H9 (cell line): ENCODE data around the gene ZBTB44. TPM values are rescaled to one million over a fixed set of nuclear protein-coding genes. Genes with fewer than 3 reads are reported as not detected.

Experiments
- DNase-seq: peaks from one replicate; pipeline ENCODE4 v3.0.0-alpha.2; 2017
- H2AFZ ChIP-seq: one replicate; pipeline ENCODE4 v1.6.1; 2013; ENCODE audit warnings: mild to moderate bottlenecking, low read length, control low read depth, moderate library complexity
- H2AK5ac ChIP-seq: 2 replicates; pipeline ENCODE4 v1.6.1; 2013; ENCODE audit warnings: low read length, control low read depth, mixed read lengths; ENCODE audit not compliant: insufficient read length
- H2BK120ac ChIP-seq: one replicate; pipeline ENCODE4 v1.6.1; 2013; ENCODE audit warnings: low read depth, mild to moderate bottlenecking, low read length, control low read depth, inconsistent platforms; ENCODE audit not compliant: poor library complexity, severe bottlenecking
- H2BK12ac ChIP-seq: 2 replicates; pipeline ENCODE4 v1.6.1; 2013; ENCODE audit warnings: low read length, control low read depth, mixed read lengths, low read depth; ENCODE audit not compliant: insufficient read length
- H2BK15ac ChIP-seq: 2 replicates; pipeline ENCODE4 v1.6.1; 2013; ENCODE audit warnings: low read depth, low read length, control low read depth
- H2BK20ac ChIP-seq: one replicate; pipeline ENCODE4 v1.6.1; 2013; ENCODE audit warnings: low read depth, mild to moderate bottlenecking, low read length, control low read depth, inconsistent platforms; ENCODE audit not compliant: poor library complexity, severe bottlenecking
- H2BK5ac ChIP-seq: 2 replicates; pipeline ENCODE4 v1.6.1; 2013; ENCODE audit warnings: low read length, control low read depth, mixed read lengths; ENCODE audit not compliant: insufficient read length
- H3K14ac ChIP-seq: 2 replicates; pipeline ENCODE4 v1.6.1; 2013; ENCODE audit warnings: low read length, control low read depth; ENCODE audit not compliant: insufficient read depth
- H3K18ac ChIP-seq: 2 replicates; pipeline ENCODE4 v1.6.1; 2013; ENCODE audit warnings: low read depth, mild to moderate bottlenecking, mixed read lengths, low read length, control low read depth; ENCODE audit not compliant: insufficient read length
- H3K23ac ChIP-seq: 2 replicates; pipeline ENCODE4 v1.6.1; 2013; ENCODE audit warnings: low read length, control low read depth, mixed read lengths, low read depth; ENCODE audit not compliant: insufficient read length
- H3K23me2 ChIP-seq: 2 replicates; pipeline ENCODE4 v1.6.1; 2013; ENCODE audit warnings: low read depth, mild to moderate bottlenecking, mixed read lengths, low read length, control low read depth; ENCODE audit not compliant: insufficient read length, poor library complexity, severe bottlenecking
- H3K27ac ChIP-seq: 2 replicates; pipeline ENCODE4 v1.5.1; 2013; ENCODE audit warnings: low read length, control low read depth, mixed read lengths, low read depth; ENCODE audit not compliant: insufficient read length
- H3K27me3 ChIP-seq: 2 replicates; pipeline ENCODE4 v1.6.1; 2013; ENCODE audit warnings: low read length, control low read depth, inconsistent platforms; ENCODE audit not compliant: insufficient read depth
- H3K4ac ChIP-seq: 2 replicates; pipeline ENCODE4 v1.6.1; 2013; ENCODE audit warnings: low read depth, mild to moderate bottlenecking, control low read depth, inconsistent platforms, low read length, moderate library complexity
- H3K4me1 ChIP-seq: 2 replicates; pipeline ENCODE4 v1.6.1; 2013; ENCODE audit warnings: low read length, control low read depth, inconsistent platforms; ENCODE audit not compliant: insufficient read depth
- H3K4me2 ChIP-seq: 2 replicates; pipeline ENCODE4 v1.6.1; 2013; ENCODE audit warnings: low read length, control low read depth, mixed read lengths; ENCODE audit not compliant: insufficient read length, insufficient read depth
- H3K56ac ChIP-seq: 2 replicates; pipeline ENCODE4 v1.6.1; 2013; ENCODE audit warnings: low read depth, mild to moderate bottlenecking, mixed read lengths, low read length, control low read depth; ENCODE audit not compliant: insufficient read length
- H3K79me1 ChIP-seq: 2 replicates; pipeline ENCODE4 v1.6.1; 2013; ENCODE audit warnings: low read depth, mild to moderate bottlenecking, moderate library complexity, low read length, control low read depth, inconsistent platforms; ENCODE audit not compliant: insufficient read depth, poor library complexity, severe bottlenecking
- H3K79me2 ChIP-seq: 2 replicates; pipeline ENCODE4 v1.6.1; 2013; ENCODE audit warnings: low read length, control low read depth, inconsistent platforms; ENCODE audit not compliant: insufficient read depth
- H3K9ac ChIP-seq: 2 replicates; pipeline ENCODE4 v1.6.1; 2013; ENCODE audit warnings: low read length, control low read depth, mixed read lengths; ENCODE audit not compliant: insufficient read length; ENCODE audit errors: extremely low read depth
- H3K9me3 ChIP-seq: one replicate; pipeline ENCODE4 v1.6.1; 2013; ENCODE audit warnings: low read depth, low read length, inconsistent platforms; ENCODE audit not compliant: control insufficient read depth
- H3T11ph ChIP-seq: one replicate; pipeline ENCODE4 v1.6.1; 2013; ENCODE audit warnings: mild to moderate bottlenecking, low read length, control low read depth, inconsistent platforms
- H4K20me1 ChIP-seq: one replicate; pipeline ENCODE4 v1.6.1; 2013; ENCODE audit not compliant: control insufficient read depth, insufficient read length, insufficient read depth
- H4K5ac ChIP-seq: 2 replicates; pipeline ENCODE4 v1.6.1; 2013; ENCODE audit warnings: low read depth, mild to moderate bottlenecking, mixed read lengths, low read length, control low read depth; ENCODE audit not compliant: insufficient read length
- H4K8ac ChIP-seq: replicated peaks from 2 replicates; pipeline ENCODE4 v1.6.1; 2013; ENCODE audit warnings: low read length, control low read depth, mixed read lengths, low read depth; ENCODE audit not compliant: insufficient read length
- H4K91ac ChIP-seq: 2 replicates; pipeline ENCODE4 v1.6.1; 2013; ENCODE audit warnings: low read depth, mild to moderate bottlenecking, moderate library complexity, mixed read lengths, low read length, control low read depth; ENCODE audit not compliant: insufficient read length
- H3K27ac Mint-ChIP-seq, 3 experiments: 2 replicates in 2 of 3; 3 replicates in 1 of 3; pipeline ENCODE4 v1.8.0; 2020 to 2021; ENCODE audit warnings: mixed read lengths in 3 of 3, mild to moderate bottlenecking in 1 of 3, moderate library complexity in 1 of 3
- H3K27me3 Mint-ChIP-seq: 2 replicates; pipeline ENCODE4 v1.8.0; 2021; ENCODE audit warnings: low read depth, mild to moderate bottlenecking, moderate library complexity, mixed read lengths
- H3K36me3 Mint-ChIP-seq, 3 experiments: 2 replicates in 2 of 3; 3 replicates in 1 of 3; pipeline ENCODE4 v1.8.0; 2020 to 2021; ENCODE audit warnings: low read depth in 3 of 3, mixed read lengths in 3 of 3; ENCODE audit not compliant: insufficient read depth in 1 of 3
- H3K4me1 Mint-ChIP-seq, 2 experiments: 2 replicates each; pipeline ENCODE4 v1.8.0; 2020; ENCODE audit warnings: mixed read lengths in 2 of 2
- H3K4me3 Mint-ChIP-seq, 2 experiments: 2 replicates in 1 of 2; 3 replicates in 1 of 2; pipeline ENCODE4 v1.8.0; 2020 to 2021; ENCODE audit warnings: mild to moderate bottlenecking in 2 of 2, mixed read lengths in 2 of 2, moderate library complexity in 1 of 2
- H3K9me3 Mint-ChIP-seq, 2 experiments: 2 replicates in 1 of 2; 3 replicates in 1 of 2; pipeline ENCODE4 v1.8.0; 2020; ENCODE audit warnings: mild to moderate bottlenecking in 2 of 2, mixed read lengths in 2 of 2, moderate library complexity in 1 of 2
- WGBS: extraction: QIAGEN DNeasy Blood & Tissue Kit; methylation state at CpG from one replicate; pipeline ENCODE4 v1.1.7; 2013; ENCODE audit warnings: missing lambda C conversion rate, low lambda C conversion rate, mixed read lengths; ENCODE audit not compliant: insufficient read length; ENCODE audit errors: extremely low coverage; 5-methylcytosine and 5-hydroxymethylcytosine counted together
- total RNA-seq: library from RNA; stranded (reverse); gene quantifications from 2 replicates; pipeline ENCODE4 v1.2.1, GENCODE V29; 2021
- TF ChIP-seq, protein P1 (sequence below): fragments of 200-600 bp; sonication (generic); conservative IDR thresholded peaks from 3 replicates; pipeline ENCODE4 v1.8.0; 2021; ENCODE audit warnings: antibody characterized with exemption, mild to moderate bottlenecking

ZBTB44 gene
- total RNA-seq, 1 experiment from 2014 or later, result 67.7 TPM

DNA sequence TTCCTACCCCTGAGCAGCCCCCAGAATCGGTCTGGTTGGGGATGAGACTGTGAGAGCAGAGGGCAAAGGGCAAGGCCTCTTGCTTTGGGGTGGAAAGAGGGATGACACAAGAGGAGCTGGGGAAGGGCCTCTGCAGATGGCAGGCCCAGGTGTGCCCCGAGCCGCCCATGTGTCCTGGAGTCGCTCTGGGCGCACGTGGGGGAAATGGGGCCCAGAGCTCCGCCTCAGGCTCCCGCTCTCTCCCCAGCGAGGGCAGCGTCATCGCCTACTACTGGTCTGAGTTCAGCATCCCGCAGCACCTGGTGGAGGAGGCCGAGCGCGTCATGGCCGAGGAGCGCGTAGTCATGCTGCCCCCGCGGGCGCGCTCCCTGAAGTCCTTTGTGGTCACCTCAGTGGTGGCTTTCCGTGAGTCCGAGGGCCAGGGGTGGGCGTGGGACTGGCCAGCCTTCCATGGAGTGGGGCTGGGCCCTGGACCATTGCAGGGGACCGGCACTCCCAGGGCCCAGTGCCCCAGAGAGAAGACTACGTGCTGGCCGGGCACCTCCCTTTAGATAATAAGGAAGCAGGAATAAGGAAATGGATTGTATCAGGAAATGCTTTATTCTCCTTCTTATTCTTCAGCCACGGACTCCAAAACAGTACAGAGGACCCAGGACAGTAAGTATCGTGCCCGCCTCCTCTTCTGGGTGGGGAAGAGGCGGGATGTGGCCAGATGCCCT is 125.1 kb downstream of the ZBTB44 start:
- H3K36me3 Mint-ChIP-seq, result peaks cover 0 to 7% (median 2%) of the 10 kb centered on the region in 3 experiments; a peak in 5 of 7 replicates
- H2AK5ac ChIP-seq, result no peak overlapping the region

More for the DNA sequence above, 125.1 kb downstream of the ZBTB44 start:
- Histone ChIP-seq H4K20me1 (no peaks in the 10 kb centered on the region), H3K4me2 (no peak overlapping the region), H2BK5ac (no peak overlapping the region), H3K23ac (no peak overlapping the region), H3K4ac (no peak overlapping the region), H4K91ac (no peak overlapping the region), H3K9me3 (no peaks in the 10 kb centered on the region), H3K27ac (no peak overlapping the region), H3K18ac (no peak overlapping the region), H3K4me1 (no peaks in the 10 kb centered on the region), H3T11ph (no peak overlapping the region), H3K79me1 (no peaks in the 10 kb centered on the region), H2BK120ac (no peak overlapping the region), H2AFZ (no peak overlapping the region), H3K79me2 (no peaks in the 10 kb centered on the region), H3K14ac (no peak overlapping the region), H4K8ac (no peak overlapping the region), H2BK15ac (no peak overlapping the region), H4K5ac (no peak overlapping the region), H2BK12ac (no peak overlapping the region), H2BK20ac (no peak overlapping the region), H3K23me2 (no peaks in the 10 kb centered on the region), H3K27me3 (no peaks in the 10 kb centered on the region), H3K56ac (no peak overlapping the region), H3K9ac (no peak overlapping the region)
- peak; percentile 70 for DNase-seq
- Mint-ChIP-seq H3K27ac (peak overlapping the region in 2 of 3 experiments; percentile 57 to 84; a peak in 2 of 7 replicates), H3K4me3 (no peak overlapping the region), H3K9me3 (no peaks in the 10 kb centered on the region), H3K27me3 (no peaks in the 10 kb centered on the region), H3K4me1 (peaks cover 0 to 5% of the 10 kb centered on the region in 2 experiments; a peak in 2 of 4 replicates)
- TF ChIP-seq, protein P1, sequence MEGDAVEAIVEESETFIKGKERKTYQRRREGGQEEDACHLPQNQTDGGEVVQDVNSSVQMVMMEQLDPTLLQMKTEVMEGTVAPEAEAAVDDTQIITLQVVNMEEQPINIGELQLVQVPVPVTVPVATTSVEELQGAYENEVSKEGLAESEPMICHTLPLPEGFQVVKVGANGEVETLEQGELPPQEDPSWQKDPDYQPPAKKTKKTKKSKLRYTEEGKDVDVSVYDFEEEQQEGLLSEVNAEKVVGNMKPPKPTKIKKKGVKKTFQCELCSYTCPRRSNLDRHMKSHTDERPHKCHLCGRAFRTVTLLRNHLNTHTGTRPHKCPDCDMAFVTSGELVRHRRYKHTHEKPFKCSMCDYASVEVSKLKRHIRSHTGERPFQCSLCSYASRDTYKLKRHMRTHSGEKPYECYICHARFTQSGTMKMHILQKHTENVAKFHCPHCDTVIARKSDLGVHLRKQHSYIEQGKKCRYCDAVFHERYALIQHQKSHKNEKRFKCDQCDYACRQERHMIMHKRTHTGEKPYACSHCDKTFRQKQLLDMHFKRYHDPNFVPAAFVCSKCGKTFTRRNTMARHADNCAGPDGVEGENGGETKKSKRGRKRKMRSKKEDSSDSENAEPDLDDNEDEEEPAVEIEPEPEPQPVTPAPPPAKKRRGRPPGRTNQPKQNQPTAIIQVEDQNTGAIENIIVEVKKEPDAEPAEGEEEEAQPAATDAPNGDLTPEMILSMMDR, result no peak
- no CpG with 5 or more reads among the region's 32 CpGs for WGBS
